GM12801 (cell line): ENCODE data around the gene USP12.

Experiments used
- CTCF ChIP-seq: IDR thresholded peaks from one replicate; pipeline ENCODE4 v1.5.1; 2011; ENCODE audit warnings: control low read depth; ENCODE audit not compliant: insufficient read length; ENCODE audit errors: extremely low read depth

Gene USP12

DNA sequence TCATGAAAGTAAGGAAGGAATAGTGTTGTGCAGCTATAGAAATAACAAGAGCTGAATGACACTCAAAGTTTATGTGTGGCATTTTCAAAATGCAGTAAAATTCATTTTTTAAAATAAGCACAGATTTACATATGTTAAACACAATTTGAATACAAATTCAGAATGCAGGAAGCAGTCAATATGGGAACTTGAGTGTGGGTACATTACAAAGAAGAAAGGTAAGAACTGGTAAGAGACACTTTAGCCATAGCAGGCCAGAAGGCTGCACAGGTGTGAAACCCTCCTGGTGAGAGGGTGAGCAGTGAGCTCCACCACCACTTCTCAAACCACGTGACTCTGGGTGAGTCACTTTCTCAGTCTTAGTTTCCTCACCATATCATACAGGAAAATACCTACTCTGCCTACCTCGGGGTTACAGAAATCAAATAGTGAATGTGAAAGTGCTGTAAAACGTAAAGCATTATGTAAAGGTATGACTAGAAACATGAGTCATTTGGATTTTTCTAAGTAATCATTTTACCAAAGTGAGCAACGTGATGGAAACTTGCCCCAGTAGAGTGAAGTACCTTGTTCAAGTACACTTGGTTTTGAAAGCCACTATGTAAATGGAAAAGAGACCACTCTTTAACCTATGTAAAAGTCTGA lies 40.5 kb downstream of the USP12 start:
- TF ChIP-seq CTCF = no peak

DNA sequence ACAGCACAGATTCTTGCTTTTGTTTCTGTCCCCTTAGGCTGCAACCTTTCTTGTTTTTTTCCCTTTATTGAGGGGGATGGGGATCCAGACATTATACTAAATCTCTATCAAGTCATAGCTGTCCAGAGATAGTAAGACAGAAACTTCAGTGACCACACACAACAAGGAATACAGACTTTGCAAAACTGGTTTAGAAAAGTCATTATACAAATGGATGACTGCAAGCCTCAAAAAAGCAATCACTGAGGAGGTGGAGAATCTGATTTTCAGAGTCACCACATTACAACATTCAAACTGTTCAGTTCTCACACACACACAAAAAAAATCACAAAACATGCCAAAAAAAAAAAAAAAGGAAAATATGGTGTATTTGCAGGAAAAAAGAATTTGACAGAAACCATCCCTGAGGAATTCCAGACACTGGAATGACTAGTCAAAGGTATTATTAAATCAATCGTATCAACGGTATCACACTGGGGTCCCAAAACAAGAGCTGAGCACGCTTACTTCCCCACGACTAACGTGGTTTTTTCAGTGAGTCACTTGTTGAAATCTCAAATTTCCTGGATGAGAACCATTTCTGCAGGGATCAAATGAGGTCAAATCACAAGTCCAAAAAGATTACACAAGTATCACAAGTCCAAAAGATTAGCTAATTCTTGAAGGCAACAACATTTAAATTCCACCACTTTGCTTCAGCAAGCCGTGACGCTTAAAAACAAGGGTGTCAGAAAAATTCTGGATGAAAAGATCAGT lies 41.2 kb downstream of the USP12 start:
- no peak for TF ChIP-seq CTCF

GRCh38 chr13:27128825-27129627 lies 42.6 kb downstream of the USP12 start:
- TF ChIP-seq CTCF = no peak

- no peak for TF ChIP-seq CTCF
Observed at GRCh38 chr13:27126859-27127258, 44.8 kb downstream of the USP12 start.

GRCh38 chr13:27125357-27126282 lies 46.0 kb downstream of the USP12 start:
- TF ChIP-seq CTCF = no peak

DNA sequence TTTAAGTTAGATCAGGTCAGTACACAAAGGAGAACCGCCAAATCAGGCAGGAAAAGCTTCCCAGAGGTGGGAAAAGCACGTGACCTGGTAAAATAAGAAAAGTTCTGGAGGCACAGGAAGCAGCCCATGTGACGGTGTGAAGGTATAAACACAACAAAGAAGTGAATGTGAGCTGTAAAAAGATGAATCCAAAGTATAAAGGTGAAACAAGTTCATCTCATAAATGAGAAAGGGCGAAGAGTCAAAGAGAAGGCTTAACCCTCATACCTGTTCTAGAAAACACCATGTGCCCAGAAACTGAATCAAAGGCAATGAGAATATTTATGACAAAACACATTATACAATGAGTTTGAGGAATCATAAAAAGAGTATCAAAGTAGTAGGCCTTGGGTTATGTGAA lies 47.0 kb downstream of the USP12 start:
- TF ChIP-seq CTCF = no peak
